Osteoblast (primary cell): ENCODE results near the gene F10. TPM values are rescaled to one million over a fixed set of nuclear protein-coding genes. Genes with fewer than 3 reads are reported as not detected.
"Not testable (repeated sequence)": the region's sequence is repeated elsewhere in the genome, so short reads cannot be mapped to it uniquely, and the experiment has no call there.

Experiments used
- DNase-seq: peaks from one replicate; pipeline ENCODE4 v3.0.0; 2011; ENCODE audit warnings: low spot score, mixed read lengths; ENCODE audit not compliant: insufficient read length; ENCODE audit errors: missing footprints
- H2AFZ ChIP-seq: 2 replicates; pipeline ENCODE4 v1.6.0; 2011; ENCODE audit warnings: mild to moderate bottlenecking, low read length
- H3K27ac ChIP-seq: 2 replicates; pipeline ENCODE4 v1.5.1; 2011; ENCODE audit warnings: mild to moderate bottlenecking, low read depth, low read length, moderate library complexity
- H3K27me3 ChIP-seq: 2 replicates; pipeline ENCODE4 v1.6.0; 2012; ENCODE audit warnings: mild to moderate bottlenecking, control low read depth, inconsistent platforms, low read length, moderate library complexity; ENCODE audit not compliant: insufficient read depth
- H3K36me3 ChIP-seq: 2 replicates; pipeline ENCODE4 v1.5.1; 2011; ENCODE audit warnings: mild to moderate bottlenecking, low read length, control low read depth, moderate library complexity; ENCODE audit not compliant: insufficient read depth
- H3K4me1 ChIP-seq: 2 replicates; pipeline ENCODE4 v1.5.1; 2011; ENCODE audit warnings: mild to moderate bottlenecking, low read length, control low read depth, moderate library complexity; ENCODE audit not compliant: insufficient read depth
- H3K4me2 ChIP-seq: 2 replicates; pipeline ENCODE4 v1.6.0; 2011; ENCODE audit warnings: mild to moderate bottlenecking, low read length; ENCODE audit not compliant: insufficient read depth
- H3K4me3 ChIP-seq: fragments of 200-600 bp; sonication (generic); 3 replicates; pipeline ENCODE4 v1.5.1; 2012; ENCODE audit warnings: mild to moderate bottlenecking, low read length, inconsistent platforms; ENCODE audit not compliant: insufficient read depth
- H3K79me2 ChIP-seq: 2 replicates; pipeline ENCODE4 v1.6.0; 2012; ENCODE audit warnings: mild to moderate bottlenecking, low read length, control low read depth, inconsistent platforms; ENCODE audit not compliant: insufficient read depth
- H3K9me3 ChIP-seq: 2 replicates; pipeline ENCODE4 v1.5.1; 2011; ENCODE audit warnings: low read depth, low read length, control low read depth
- H4K20me1 ChIP-seq: 2 replicates; pipeline ENCODE4 v1.6.0; 2012; ENCODE audit warnings: mild to moderate bottlenecking, low read length, control low read depth; ENCODE audit not compliant: insufficient read depth
- total RNA-seq: library from RNA; depleted of rRNA; stranded (reverse); fragments of >200 nt; gene quantifications from 2 replicates; pipeline ENCODE4 v1.2.3, GENCODE V29; 2012
- TF ChIP-seq, protein P1 (sequence below): IDR thresholded peaks from 2 replicates; pipeline ENCODE4 v1.5.1; 2011; ENCODE audit warnings: mild to moderate bottlenecking, low read depth, low read length, moderate library complexity; ENCODE audit errors: extremely low read depth

The F10 gene
- total RNA-seq, 1 donor: not detected

DNA sequence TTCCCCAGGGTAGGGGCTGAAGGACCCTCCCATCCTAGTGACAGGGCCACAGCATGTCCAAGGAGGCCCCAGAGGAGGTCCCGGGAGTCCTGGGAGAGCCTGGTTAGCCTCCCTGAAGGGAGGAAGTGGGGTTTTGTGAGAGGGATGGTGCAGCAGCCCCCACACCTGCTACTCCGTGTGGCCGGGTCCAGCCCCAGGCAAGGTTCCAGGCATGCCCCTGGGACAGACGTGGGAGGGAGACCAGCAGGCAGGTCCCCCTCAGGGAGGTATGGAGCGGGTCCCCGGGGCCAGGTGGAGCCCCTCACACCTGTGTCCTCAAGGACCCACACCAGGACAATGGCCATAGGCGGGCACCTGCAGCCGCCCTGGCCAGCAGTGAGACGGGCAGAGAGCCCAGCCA, 19.0 kb upstream of the F10 start:
- Histone ChIP-seq H3K27ac (no peak overlapping the region), H3K4me2 (no peak overlapping the region), H3K4me3 (no peak overlapping the region), H2AFZ (no peak overlapping the region), H4K20me1 (no peaks in the 10 kb centered on the region), H3K79me2 (no peaks in the 10 kb centered on the region), H3K36me3 (no peaks in the 10 kb centered on the region), H3K4me1 (no peaks in the 10 kb centered on the region), H3K9me3 (no peaks in the 10 kb centered on the region), H3K27me3 (peaks cover 13% of the 10 kb centered on the region)
- TF ChIP-seq, protein P1, sequence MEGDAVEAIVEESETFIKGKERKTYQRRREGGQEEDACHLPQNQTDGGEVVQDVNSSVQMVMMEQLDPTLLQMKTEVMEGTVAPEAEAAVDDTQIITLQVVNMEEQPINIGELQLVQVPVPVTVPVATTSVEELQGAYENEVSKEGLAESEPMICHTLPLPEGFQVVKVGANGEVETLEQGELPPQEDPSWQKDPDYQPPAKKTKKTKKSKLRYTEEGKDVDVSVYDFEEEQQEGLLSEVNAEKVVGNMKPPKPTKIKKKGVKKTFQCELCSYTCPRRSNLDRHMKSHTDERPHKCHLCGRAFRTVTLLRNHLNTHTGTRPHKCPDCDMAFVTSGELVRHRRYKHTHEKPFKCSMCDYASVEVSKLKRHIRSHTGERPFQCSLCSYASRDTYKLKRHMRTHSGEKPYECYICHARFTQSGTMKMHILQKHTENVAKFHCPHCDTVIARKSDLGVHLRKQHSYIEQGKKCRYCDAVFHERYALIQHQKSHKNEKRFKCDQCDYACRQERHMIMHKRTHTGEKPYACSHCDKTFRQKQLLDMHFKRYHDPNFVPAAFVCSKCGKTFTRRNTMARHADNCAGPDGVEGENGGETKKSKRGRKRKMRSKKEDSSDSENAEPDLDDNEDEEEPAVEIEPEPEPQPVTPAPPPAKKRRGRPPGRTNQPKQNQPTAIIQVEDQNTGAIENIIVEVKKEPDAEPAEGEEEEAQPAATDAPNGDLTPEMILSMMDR: no peak
- DNase-seq: no peak

DNA sequence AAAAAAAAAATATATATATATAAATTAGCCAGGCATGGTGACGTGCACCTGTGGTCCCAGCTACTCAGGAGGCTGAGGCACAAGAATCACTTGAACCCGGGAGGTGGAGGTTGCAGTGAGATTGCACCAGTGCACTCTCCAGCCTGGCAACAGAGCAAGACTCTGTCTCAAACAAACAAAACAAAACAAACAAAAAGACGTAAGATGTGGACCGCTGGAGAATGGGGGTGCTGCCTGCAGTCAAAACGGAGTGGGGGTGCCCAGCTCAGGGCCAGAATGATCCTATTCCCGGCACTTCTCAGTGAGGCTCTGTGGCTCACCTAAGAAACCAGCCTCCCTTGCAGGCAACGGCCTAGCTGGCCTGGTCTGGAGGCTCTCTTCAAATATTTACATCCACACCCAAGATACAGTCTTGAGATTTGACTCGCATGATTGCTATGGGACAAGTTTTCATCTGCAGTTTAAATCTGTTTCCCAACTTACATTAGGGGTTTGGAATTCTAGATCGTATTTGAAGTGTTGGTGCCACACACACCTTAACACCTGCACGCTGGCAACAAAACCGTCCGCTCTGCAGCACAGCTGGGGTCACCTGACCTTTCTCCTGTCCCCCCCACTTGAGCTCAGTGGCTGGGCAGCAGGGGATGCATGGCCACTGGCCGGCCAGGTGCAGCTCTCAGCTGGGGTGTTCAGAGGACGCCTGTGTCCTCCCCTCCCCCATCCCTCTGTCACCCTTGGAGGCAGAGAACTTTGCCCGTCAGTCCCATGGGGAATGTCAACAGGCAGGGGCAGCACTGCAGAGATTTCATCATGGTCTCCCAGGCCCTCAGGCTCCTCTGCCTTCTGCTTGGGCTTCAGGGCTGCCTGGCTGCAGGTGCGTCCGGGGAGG, 17.3 kb upstream of the F10 start, which contains the start of gene F7:
F7 (plus strand) TSS at position 760 of the 889 bp plus-strand sequence; CDS start at position 811, 51 bp downstream.
- DNase-seq: no peak
- Histone ChIP-seq H3K27ac (no peak within 1 kb of the TSS), H4K20me1 (no peaks in the 10 kb centered on the region), H2AFZ (no peak within 1 kb of the TSS), H3K4me1 (no peaks in the 10 kb centered on the region), H3K36me3 (no peaks in the 10 kb centered on the region), H3K27me3 (peaks cover 14% of the 10 kb centered on the region), H3K4me3 (no peak within 1 kb of the TSS), H3K79me2 (no peaks in the 10 kb centered on the region), H3K4me2 (no peak within 1 kb of the TSS), H3K9me3 (no peaks in the 10 kb centered on the region)
- TF ChIP-seq, protein P1: no peak

DNA sequence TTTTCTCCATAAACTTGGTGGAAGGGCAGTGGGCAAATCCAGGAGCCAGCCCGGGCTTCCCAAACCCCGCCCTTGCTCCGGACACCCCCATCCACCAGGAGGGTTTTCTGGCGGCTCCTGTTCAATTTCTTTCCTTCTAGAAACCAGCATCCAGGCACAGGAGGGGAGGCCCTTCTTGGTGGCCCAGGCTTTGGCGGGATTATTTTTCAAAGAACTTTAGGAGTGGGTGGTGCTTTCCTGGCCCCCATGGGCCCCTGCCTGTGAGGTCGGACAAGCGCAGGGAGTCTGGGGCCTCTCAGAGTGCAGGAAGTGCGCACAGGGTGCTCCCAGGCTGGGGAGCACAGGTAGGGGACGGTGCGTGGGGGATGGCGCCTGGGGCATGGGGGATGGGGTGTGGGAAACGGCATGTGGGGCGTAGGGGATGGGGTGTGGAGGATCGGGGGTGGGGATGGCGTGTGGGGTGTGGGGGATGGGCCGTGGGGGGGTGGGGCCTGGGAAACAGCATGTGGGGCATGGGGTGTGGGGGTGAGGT, 16.6 kb upstream of the F10 start:
- Histone ChIP-seq H4K20me1 (no peaks in the 10 kb centered on the region), H3K4me3 (no peak overlapping the region), H3K36me3 (no peaks in the 10 kb centered on the region), H3K9me3 (no peaks in the 10 kb centered on the region), H3K79me2 (no peaks in the 10 kb centered on the region), H2AFZ (no peak overlapping the region), H3K27me3 (peaks cover 16% of the 10 kb centered on the region), H3K27ac (no peak overlapping the region), H3K4me2 (no peak overlapping the region), H3K4me1 (no peaks in the 10 kb centered on the region)
- TF ChIP-seq, protein P1: no peak
- no peak for DNase-seq

DNA sequence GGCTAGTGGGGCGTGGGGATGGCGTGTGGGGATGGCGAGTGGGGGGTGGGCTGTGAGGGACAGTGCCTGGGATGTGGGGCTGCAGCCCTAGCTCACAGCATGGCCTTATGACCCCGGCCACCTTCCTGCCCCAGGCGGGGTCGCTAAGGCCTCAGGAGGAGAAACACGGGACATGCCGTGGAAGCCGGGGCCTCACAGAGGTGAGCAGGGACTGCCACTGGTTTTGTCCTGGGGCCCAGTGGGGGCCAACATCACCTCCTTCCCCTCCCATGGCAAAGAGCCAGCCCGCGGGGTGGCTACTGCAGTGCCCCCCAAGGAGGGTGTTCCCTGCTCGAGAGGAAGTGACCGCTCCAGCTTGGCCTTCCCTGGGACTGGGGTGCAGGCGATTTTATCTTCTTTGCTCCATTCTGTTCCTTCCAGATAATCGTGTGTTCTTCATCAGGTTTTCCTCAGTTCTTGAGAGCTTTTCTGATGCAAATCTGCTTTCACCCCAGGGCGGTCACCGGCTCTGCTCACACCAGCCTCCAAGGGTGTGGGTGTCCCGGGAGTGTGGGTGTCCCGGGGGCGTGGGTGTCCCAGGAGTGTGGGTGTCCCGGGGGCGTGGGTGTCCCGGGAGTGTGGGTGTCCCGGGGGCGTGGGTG, 15.8 kb upstream of the F10 start:
- H3K4me2 ChIP-seq: no peak overlapping the region
- no peak overlapping the region for H2AFZ ChIP-seq
- no peak overlapping the region for H3K27ac ChIP-seq
- H3K27me3 ChIP-seq: peaks cover 16% of the 10 kb centered on the region
- TF ChIP-seq, protein P1: no peak
- no peaks in the 10 kb centered on the region for H3K9me3 ChIP-seq
- no peaks in the 10 kb centered on the region for H4K20me1 ChIP-seq
- no peak overlapping the region for H3K4me3 ChIP-seq
- H3K4me1 ChIP-seq: no peaks in the 10 kb centered on the region
- DNase-seq: no peak
- no peaks in the 10 kb centered on the region for H3K79me2 ChIP-seq
- H3K36me3 ChIP-seq: no peaks in the 10 kb centered on the region

DNA sequence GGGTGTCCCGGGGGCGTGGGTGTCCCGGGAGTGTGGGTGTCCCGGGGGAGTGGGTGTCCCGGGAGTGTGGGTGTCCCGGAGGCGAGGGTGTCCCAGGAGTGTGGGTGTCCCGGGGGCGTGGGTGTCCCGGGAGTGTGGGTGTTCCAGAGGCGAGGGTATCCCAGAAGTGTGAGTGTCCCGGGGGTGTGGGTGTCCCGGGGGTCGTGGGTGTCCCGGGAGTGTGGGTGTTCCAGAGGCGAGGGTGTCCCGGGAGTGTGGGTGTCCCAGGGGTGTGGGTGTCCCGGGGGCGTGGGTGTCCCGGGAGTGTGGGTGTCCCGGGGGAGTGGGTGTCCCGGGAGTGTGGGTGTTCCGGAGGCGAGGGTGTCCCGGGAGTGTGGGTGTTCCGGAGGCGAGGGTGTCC, 14.1 kb upstream of the F10 start:
- H3K4me1 ChIP-seq, H3K4me3 ChIP-seq, H4K20me1 ChIP-seq, H3K36me3 ChIP-seq, H3K9me3 ChIP-seq, H2AFZ ChIP-seq, DNase-seq, H3K27ac ChIP-seq, H3K4me2 ChIP-seq, H3K79me2 ChIP-seq: not testable (repeated sequence)
- H3K27me3 ChIP-seq: peaks cover 15% of the 10 kb centered on the region
